CD4-positive, alpha-beta memory T cell (primary cell): ENCODE data around the gene SUGCT. TPM values are rescaled to one million over a fixed set of nuclear protein-coding genes. Genes with fewer than 3 reads are reported as not detected.

Experiments used
- CTCF ChIA-PET: fragments of 350-600 bp; sonication (Branson Sonifier 250); formaldehyde crosslinking; loops from one replicate; lab custom pipeline; 2021; ENCODE audit warnings: inconsistent platforms; ENCODE audit not compliant: partially characterized antibody; lab: Charles Lee
- POLR2A ChIA-PET: fragments of 350-600 bp; sonication (Branson Sonifier 250); formaldehyde crosslinking; loops from one replicate; lab custom pipeline; 2021; ENCODE audit not compliant: partially characterized antibody; lab: Charles Lee
- DNase-seq, 5 donors: peaks; one replicate each; pipeline versions ENCODE4 v3.0.0 to v3.0.0-alpha.2; 2020 to 2022; ENCODE audit warnings: mixed read lengths in 1 of 5
- H3K27ac ChIP-seq: one replicate; pipeline ENCODE4 v1.7.0; 2013; ENCODE audit warnings: low read depth, low read length
- H3K27me3 ChIP-seq: 2 replicates; pipeline ENCODE4 v1.7.0; 2013; ENCODE audit warnings: mild to moderate bottlenecking, low read length, moderate library complexity; ENCODE audit not compliant: insufficient read depth
- H3K36me3 ChIP-seq: 2 replicates; pipeline ENCODE4 v1.7.0; 2013; ENCODE audit warnings: mild to moderate bottlenecking, low read length, moderate library complexity; ENCODE audit not compliant: insufficient read depth
- H3K4me1 ChIP-seq: 2 replicates; pipeline ENCODE4 v1.7.0; 2013; ENCODE audit warnings: mild to moderate bottlenecking, low read length, moderate library complexity; ENCODE audit not compliant: insufficient read depth
- H3K4me3 ChIP-seq, 2 donors: one replicate each; pipeline ENCODE4 v1.7.0; 2013; ENCODE audit warnings: low read length in 2 of 2, mild to moderate bottlenecking in 1 of 2
- H3K9me3 ChIP-seq, 2 donors: one replicate each; pipeline ENCODE4 v1.7.0; 2013; ENCODE audit warnings: low read length in 2 of 2, control low read depth in 1 of 2; ENCODE audit not compliant: control insufficient read depth in 1 of 2
- H3K27ac Mint-ChIP-seq, 7 donors: one replicate each; pipeline ENCODE4 v1.8.0; 2020 to 2021; ENCODE audit warnings: mixed read lengths in 7 of 7, mild to moderate bottlenecking in 6 of 7, inconsistent platforms in 3 of 7, moderate library complexity in 3 of 7
- H3K27me3 Mint-ChIP-seq, 2 donors: one replicate each; pipeline ENCODE4 v1.8.0; 2020 to 2021; ENCODE audit warnings: mixed read lengths in 2 of 2
- H3K36me3 Mint-ChIP-seq, 2 donors: one replicate each; pipeline ENCODE4 v1.8.0; 2020 to 2021; ENCODE audit warnings: mixed read lengths in 2 of 2, inconsistent platforms in 1 of 2, mild to moderate bottlenecking in 1 of 2
- H3K4me1 Mint-ChIP-seq, 4 donors: one replicate each; pipeline ENCODE4 v1.8.0; 2020 to 2021; ENCODE audit warnings: mixed read lengths in 4 of 4, mild to moderate bottlenecking in 1 of 4
- H3K4me3 Mint-ChIP-seq, 8 donors: one replicate each; pipeline ENCODE4 v1.8.0; 2020 to 2021; ENCODE audit warnings: mixed read lengths in 8 of 8, mild to moderate bottlenecking in 7 of 8, moderate library complexity in 6 of 8, inconsistent platforms in 3 of 8
- H3K9me3 Mint-ChIP-seq, 8 donors: one replicate each; pipeline ENCODE4 v1.8.0; 2020 to 2021; ENCODE audit warnings: mixed read lengths in 8 of 8, mild to moderate bottlenecking in 5 of 8, inconsistent platforms in 3 of 8, moderate library complexity in 1 of 8
- intact Hi-C: fragments of 100-400 bp; cut with micrococcal nuclease; formaldehyde crosslinking; loops from one replicate; pipeline ENCODE4 v1.15.1; 2023
- polyA plus RNA-seq, 2 donors: library from polyadenylated mRNA; unstranded; fragments of 300-500 nt; fragmentation: Illumina TruSeq; gene quantifications; one replicate each; pipeline ENCODE4 v1.2.3, GENCODE V29; 2021
- total RNA-seq, 2 experiments: library from RNA; stranded (reverse); gene quantifications; one replicate each; pipeline ENCODE4 v1.2.3, GENCODE V29; 2021

Gene SUGCT
- total and polyA plus RNA-seq, 4 experiments from 2014 or later, result 0.41 to 4.4 (median 1.2) TPM

- no peaks in the 10 kb centered on the region for H3K27me3 ChIP-seq
- no peak overlapping the region for H3K27ac Mint-ChIP-seq
- DNase-seq, result no peak
- ChIA-PET CTCF (no interaction called here), POLR2A (no interaction called here)
- H3K4me3 ChIP-seq, result no peak overlapping the region
- no peaks in the 10 kb centered on the region for H3K4me1 ChIP-seq
- H3K9me3 Mint-ChIP-seq, result peaks cover 0 to 4% (median 0%) of the 10 kb centered on the region in 8 donors
- no peaks in the 10 kb centered on the region for H3K9me3 ChIP-seq
- no peaks in the 10 kb centered on the region for H3K4me1 Mint-ChIP-seq
- H3K27me3 Mint-ChIP-seq, result no peaks in the 10 kb centered on the region
- H3K36me3 ChIP-seq, result no peaks in the 10 kb centered on the region
- intact Hi-C loops, result no loop called here
- H3K27ac ChIP-seq, result no peak overlapping the region
- no peak overlapping the region for H3K4me3 Mint-ChIP-seq
- no peaks in the 10 kb centered on the region for H3K36me3 Mint-ChIP-seq
Measured at GRCh38 chr7:40311307-40311706, 176.5 kb downstream of the SUGCT start.

DNA sequence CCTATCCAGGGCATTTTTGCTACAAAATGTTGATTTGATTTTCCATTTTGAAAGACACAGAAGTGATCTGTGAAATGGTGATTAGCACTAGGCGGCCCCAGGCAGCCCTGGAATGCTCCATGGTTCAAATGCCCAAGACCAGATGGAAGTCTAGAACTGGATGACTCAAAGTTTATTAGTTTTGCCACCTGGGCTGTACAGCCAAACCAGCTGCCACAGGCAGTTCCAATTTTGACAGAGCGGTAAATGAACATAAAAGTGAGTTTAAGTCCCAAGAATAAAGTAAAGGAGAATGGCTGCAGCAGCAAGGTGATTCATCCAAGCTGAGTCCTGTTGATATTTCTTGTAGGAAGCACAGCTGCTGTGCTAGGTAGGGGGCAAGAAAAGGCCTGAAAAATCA is 180.5 kb downstream of the SUGCT start:
- CTCF ChIA-PET, result no interaction called here
- Histone ChIP-seq H3K4me3 (no peak overlapping the region), H3K27ac (no peak overlapping the region), H3K4me1 (no peaks in the 10 kb centered on the region), H3K27me3 (no peaks in the 10 kb centered on the region), H3K9me3 (no peaks in the 10 kb centered on the region), H3K36me3 (no peaks in the 10 kb centered on the region)
- DNase-seq, result no peak
- no peaks in the 10 kb centered on the region for H3K36me3 Mint-ChIP-seq
- no peaks in the 10 kb centered on the region for H3K4me1 Mint-ChIP-seq
- H3K4me3 Mint-ChIP-seq, result no peak overlapping the region
- H3K9me3 Mint-ChIP-seq, result peaks cover 0 to 4% (median 0%) of the 10 kb centered on the region in 8 donors
- POLR2A ChIA-PET, result no interaction called here
- H3K27me3 Mint-ChIP-seq, result no peaks in the 10 kb centered on the region
- intact Hi-C loops, result no loop called here
- H3K27ac Mint-ChIP-seq, result no peak overlapping the region

- Histone ChIP-seq H3K4me3 (no peak overlapping the region), H3K27ac (no peak overlapping the region), H3K9me3 (no peaks in the 10 kb centered on the region), H3K27me3 (no peaks in the 10 kb centered on the region), H3K36me3 (no peaks in the 10 kb centered on the region), H3K4me1 (no peaks in the 10 kb centered on the region)
- Mint-ChIP-seq H3K27ac (no peak overlapping the region), H3K4me1 (no peaks in the 10 kb centered on the region), H3K4me3 (no peak overlapping the region), H3K36me3 (no peaks in the 10 kb centered on the region), H3K27me3 (no peaks in the 10 kb centered on the region), H3K9me3 (peaks cover 0 to 4% (median 0%) of the 10 kb centered on the region in 8 donors)
- POLR2A ChIA-PET, result no interaction called here
- intact Hi-C loops, result no loop called here
- CTCF ChIA-PET, result no interaction called here
- no peak for DNase-seq
Measured at GRCh38 chr7:40316176-40316575, 181.4 kb downstream of the SUGCT start.

DNA sequence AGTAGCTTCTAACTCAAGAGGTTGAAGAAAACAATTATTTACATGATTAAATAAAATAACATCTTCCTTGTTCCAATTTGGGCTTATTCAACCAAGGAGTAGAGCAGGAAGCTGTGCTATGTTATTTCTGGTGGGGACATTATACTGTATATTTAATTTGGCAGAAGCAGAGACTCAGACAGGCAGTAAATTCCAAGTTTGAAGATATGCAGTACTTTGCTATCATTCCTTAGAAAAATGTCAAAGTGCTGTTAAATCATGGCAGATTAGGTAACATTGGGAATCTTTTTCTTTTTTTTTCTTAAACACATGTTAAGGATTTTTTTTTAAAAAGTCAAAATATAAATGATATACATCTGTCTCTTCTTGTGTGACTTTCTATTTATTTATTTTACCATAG is 190.1 kb downstream of the SUGCT start:
- Mint-ChIP-seq H3K27ac (no peak overlapping the region), H3K4me1 (no peaks in the 10 kb centered on the region), H3K9me3 (peaks cover 0 to 2% (median 0%) of the 10 kb centered on the region in 8 donors), H3K4me3 (no peak overlapping the region), H3K36me3 (no peaks in the 10 kb centered on the region), H3K27me3 (no peaks in the 10 kb centered on the region)
- ChIA-PET CTCF (no interaction called here), POLR2A (no interaction called here)
- no peaks in the 10 kb centered on the region for H3K9me3 ChIP-seq
- intact Hi-C loops, result no loop called here
- H3K4me1 ChIP-seq, result no peaks in the 10 kb centered on the region
- no peak overlapping the region for H3K27ac ChIP-seq
- H3K27me3 ChIP-seq, result no peaks in the 10 kb centered on the region
- no peak overlapping the region for H3K4me3 ChIP-seq
- no peaks in the 10 kb centered on the region for H3K36me3 ChIP-seq
- DNase-seq, result no peak

DNA sequence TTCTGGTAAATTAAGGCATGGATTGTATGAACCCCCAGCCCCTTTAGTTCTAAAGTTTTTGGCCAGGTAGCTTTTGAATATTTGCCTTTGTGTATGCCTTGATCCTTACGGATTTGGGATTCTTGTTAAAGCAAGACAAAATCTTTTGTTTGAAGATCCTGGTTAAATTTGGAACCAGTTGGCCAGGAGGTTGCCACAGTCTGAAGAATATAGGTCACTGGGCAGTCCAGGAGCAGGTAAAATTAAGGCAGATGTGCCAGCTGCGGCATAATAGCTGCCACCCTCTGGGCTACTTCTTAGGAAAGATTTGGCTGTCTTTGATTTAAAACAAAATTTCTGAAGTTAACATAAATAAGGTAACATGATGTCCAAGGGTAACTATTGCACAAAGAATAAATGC is 192.3 kb downstream of the SUGCT start:
- Histone ChIP-seq H3K36me3 (no peaks in the 10 kb centered on the region), H3K27me3 (no peaks in the 10 kb centered on the region), H3K4me1 (no peaks in the 10 kb centered on the region), H3K9me3 (no peaks in the 10 kb centered on the region), H3K4me3 (no peak overlapping the region), H3K27ac (no peak overlapping the region)
- no peaks in the 10 kb centered on the region for H3K4me1 Mint-ChIP-seq
- ChIA-PET CTCF (no interaction called here), POLR2A (no interaction called here)
- DNase-seq, result no peak
- intact Hi-C loops, result no loop called here
- H3K27ac Mint-ChIP-seq, result no peak overlapping the region
- H3K9me3 Mint-ChIP-seq, result peaks cover 0 to 2% (median 0%) of the 10 kb centered on the region in 8 donors
- no peaks in the 10 kb centered on the region for H3K27me3 Mint-ChIP-seq
- H3K4me3 Mint-ChIP-seq, result no peak overlapping the region
- H3K36me3 Mint-ChIP-seq, result no peaks in the 10 kb centered on the region

DNA sequence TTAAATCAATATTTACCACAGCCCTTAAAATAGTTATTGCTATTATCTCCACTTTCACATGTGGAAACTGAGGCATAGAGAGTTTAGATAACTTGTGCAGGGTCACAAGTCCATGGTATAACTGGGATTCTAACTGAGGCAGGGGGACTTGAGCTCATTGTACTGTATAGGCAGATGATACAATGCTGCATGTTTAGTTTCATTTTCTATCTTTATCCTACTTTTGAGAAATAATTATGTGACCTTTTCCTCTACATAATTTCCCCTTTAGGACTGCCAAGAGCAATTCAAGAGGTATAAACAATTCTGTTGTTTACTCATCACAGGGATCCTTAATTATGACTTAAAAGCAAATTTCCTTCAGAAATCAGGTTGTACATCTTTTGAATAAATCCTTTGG is 193.1 kb downstream of the SUGCT start:
- peaks cover 0 to 2% (median 0%) of the 10 kb centered on the region in 8 donors for H3K9me3 Mint-ChIP-seq
- Histone ChIP-seq H3K4me3 (no peak overlapping the region), H3K4me1 (no peaks in the 10 kb centered on the region), H3K9me3 (no peaks in the 10 kb centered on the region), H3K27ac (no peak overlapping the region), H3K36me3 (no peaks in the 10 kb centered on the region), H3K27me3 (no peaks in the 10 kb centered on the region)
- intact Hi-C loops, result no loop called here
- POLR2A ChIA-PET, result no interaction called here
- H3K4me3 Mint-ChIP-seq, result no peak overlapping the region
- no peaks in the 10 kb centered on the region for H3K36me3 Mint-ChIP-seq
- no peak for DNase-seq
- H3K4me1 Mint-ChIP-seq, result no peaks in the 10 kb centered on the region
- no peaks in the 10 kb centered on the region for H3K27me3 Mint-ChIP-seq
- CTCF ChIA-PET, result no interaction called here
- no peak overlapping the region for H3K27ac Mint-ChIP-seq

- Mint-ChIP-seq H3K36me3 (no peaks in the 10 kb centered on the region), H3K9me3 (peaks cover 0 to 3% (median 0%) of the 10 kb centered on the region in 8 donors), H3K27me3 (no peaks in the 10 kb centered on the region), H3K4me1 (no peaks in the 10 kb centered on the region), H3K4me3 (no peak overlapping the region), H3K27ac (no peak overlapping the region)
- ChIA-PET POLR2A (no interaction called here), CTCF (interaction anchor here (1.6 kb wide), 1 partner anchor 9 kb away, joined by 5 read pairs; no protein-coding TSS in a partner anchor)
- peak in 3 of 5 donors; percentile 9 to 24 (median 21) for DNase-seq
- no peak overlapping the region for H3K27ac ChIP-seq
- no peaks in the 10 kb centered on the region for H3K9me3 ChIP-seq
- no peaks in the 10 kb centered on the region for H3K36me3 ChIP-seq
- intact Hi-C loops, result no loop called here
- no peaks in the 10 kb centered on the region for H3K27me3 ChIP-seq
- no peak overlapping the region for H3K4me3 ChIP-seq
- no peaks in the 10 kb centered on the region for H3K4me1 ChIP-seq
Measured at GRCh38 chr7:40329601-40330153, 194.9 kb downstream of the SUGCT start.
